Mesodermal cell (in vitro differentiated cells): ENCODE results near the gene B3GAT1.

ENCODE experiments used
- H3K27ac ChIP-seq: 2 replicates; pipeline ENCODE4 v1.7.0; 2013; ENCODE audit warnings: mild to moderate bottlenecking, low read depth, low read length, moderate library complexity; ENCODE audit not compliant: severe bottlenecking
- H3K36me3 ChIP-seq: 2 replicates; pipeline ENCODE4 v1.7.1; 2013; ENCODE audit warnings: mild to moderate bottlenecking, low read length, moderate library complexity; ENCODE audit not compliant: control insufficient read depth, insufficient read depth
- H3K4me1 ChIP-seq: one replicate; pipeline ENCODE4 v1.7.1; 2013; ENCODE audit warnings: mild to moderate bottlenecking, low read length; ENCODE audit not compliant: insufficient read depth, control insufficient read depth, poor library complexity, severe bottlenecking
- H3K4me3 ChIP-seq: 2 replicates; pipeline ENCODE4 v1.7.0; 2013; ENCODE audit warnings: low read length, control low read depth, mild to moderate bottlenecking; ENCODE audit not compliant: insufficient read depth, poor library complexity, severe bottlenecking; ENCODE audit errors: extremely low read depth
- H3K9me3 ChIP-seq: 2 replicates; pipeline ENCODE4 v1.7.1; 2013; ENCODE audit warnings: mild to moderate bottlenecking, low read length, moderate library complexity; ENCODE audit not compliant: control insufficient read depth
- WGBS, 2 experiments: methylation state at CpG; one replicate each; pipeline ENCODE4 v1.1.5; 2013; ENCODE audit warnings: missing lambda C conversion rate in 2 of 2; ENCODE audit not compliant: insufficient coverage in 2 of 2; 5-methylcytosine and 5-hydroxymethylcytosine counted together

B3GAT1 gene

DNA sequence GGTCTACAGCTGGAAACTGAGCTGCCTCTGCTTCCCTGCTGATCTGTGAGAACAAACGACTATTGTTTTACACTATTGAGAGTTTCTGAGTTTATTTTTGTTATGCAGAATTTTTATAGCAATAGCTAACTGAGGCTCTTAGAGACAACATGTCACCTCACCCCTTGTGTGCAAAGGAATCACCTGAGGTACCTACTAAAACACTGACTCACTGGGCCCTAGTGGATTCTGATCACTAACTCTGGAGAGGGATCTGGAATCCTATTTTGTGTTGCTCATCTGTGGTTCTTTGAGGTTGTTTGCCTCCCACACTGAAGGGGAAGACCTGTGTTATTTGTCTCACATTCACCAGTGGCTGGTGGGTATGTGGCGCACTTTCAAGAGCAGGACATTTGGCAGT lies 13.4 kb upstream of the B3GAT1 start:
- no peaks in the 10 kb centered on the region for H3K4me1 ChIP-seq
- no peak overlapping the region for H3K27ac ChIP-seq
- WGBS, 2 experiments: 69 to 90% methylated on average over 1 to 2 of the region's 2 CpGs
- no peaks in the 10 kb centered on the region for H3K36me3 ChIP-seq
- no peaks in the 10 kb centered on the region for H3K9me3 ChIP-seq
- no peak overlapping the region for H3K4me3 ChIP-seq

DNA sequence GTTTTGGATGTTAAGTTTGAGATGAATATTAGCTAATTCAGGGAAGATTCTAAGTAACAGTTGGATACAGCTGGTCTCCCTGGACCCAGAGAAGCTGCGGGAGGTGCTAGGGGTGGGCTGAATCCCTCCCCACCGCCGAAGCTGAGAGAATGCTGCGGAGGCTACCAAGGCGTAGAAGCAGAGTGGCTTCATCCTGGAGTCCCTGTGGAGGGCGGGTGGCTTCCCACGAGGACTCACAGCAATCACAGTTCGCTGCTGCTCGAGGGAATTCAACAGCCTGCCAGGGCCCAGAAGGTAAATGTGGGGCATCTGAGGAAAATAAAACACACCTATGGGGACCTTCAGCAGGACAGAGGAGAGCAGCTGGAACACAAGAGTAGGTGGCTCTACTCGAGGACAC lies 11.1 kb upstream of the B3GAT1 start:
- 88 to 92% methylated on average over 9 to 10 of the region's 10 CpGs for WGBS, 2 experiments
- Histone ChIP-seq H3K4me3 (no peak overlapping the region), H3K27ac (no peak overlapping the region), H3K4me1 (no peaks in the 10 kb centered on the region), H3K9me3 (no peaks in the 10 kb centered on the region), H3K36me3 (no peaks in the 10 kb centered on the region)

DNA sequence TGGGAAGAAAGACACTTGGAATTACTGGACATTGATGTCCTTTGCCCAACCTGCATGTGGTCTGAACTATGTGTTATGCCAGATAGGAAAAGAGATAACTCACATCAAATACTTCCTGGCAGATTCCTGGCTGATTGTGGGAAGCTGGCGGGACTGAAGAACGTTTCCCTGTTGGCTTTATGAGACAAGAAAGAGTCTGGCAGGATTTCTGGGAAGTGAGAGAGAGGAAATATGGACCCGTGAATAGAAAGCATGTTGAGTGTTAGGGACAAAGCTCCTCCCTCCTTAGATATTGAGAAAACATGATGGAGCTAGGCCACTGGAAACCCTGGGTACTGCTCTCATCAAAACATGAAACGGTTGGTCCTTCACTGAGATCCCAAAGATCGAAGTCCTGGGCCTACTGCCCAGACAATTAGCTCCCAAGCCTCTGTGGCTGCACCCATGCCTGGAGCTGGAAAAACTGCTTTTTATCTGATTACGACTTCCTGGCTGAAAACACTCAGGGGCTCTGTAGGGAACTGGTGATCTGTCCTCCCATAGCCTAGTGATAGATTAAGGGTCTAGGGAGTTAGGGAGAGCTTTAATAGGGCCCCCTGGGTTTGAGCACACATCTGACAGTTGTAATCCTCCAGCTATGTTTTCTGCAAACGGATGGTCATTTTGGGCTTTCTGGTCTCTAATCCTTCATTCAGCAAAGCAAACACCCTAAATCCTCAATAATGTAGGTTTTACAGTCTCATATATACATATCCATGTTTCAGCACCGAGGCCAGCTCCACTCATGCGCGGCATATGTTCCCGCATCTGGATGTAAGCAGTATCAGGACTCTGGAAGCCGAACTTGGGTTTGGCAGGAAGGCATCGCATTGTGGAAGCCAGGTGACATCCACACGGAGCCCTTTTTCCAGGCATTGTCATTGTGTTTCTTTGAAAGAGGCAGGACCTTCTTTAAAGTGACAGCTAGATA lies 6.1 kb upstream of the B3GAT1 start:
- no peaks in the 10 kb centered on the region for H3K36me3 ChIP-seq
- H3K27ac ChIP-seq: no peak overlapping the region
- H3K9me3 ChIP-seq: no peaks in the 10 kb centered on the region
- H3K4me1 ChIP-seq: peaks cover 1% of the 10 kb centered on the region
- WGBS, 2 experiments: 86 to 91% methylated on average over 13 to 14 of the region's 14 CpGs
- H3K4me3 ChIP-seq: no peak overlapping the region

- no peak overlapping the region for H3K27ac ChIP-seq
- no peaks in the 10 kb centered on the region for H3K9me3 ChIP-seq
- peaks cover 5% of the 10 kb centered on the region for H3K4me1 ChIP-seq
- no peak overlapping the region for H3K4me3 ChIP-seq
- WGBS, 2 experiments: 90 to 93% methylated on average over 8 to 10 of the region's 10 CpGs
- H3K36me3 ChIP-seq: no peaks in the 10 kb centered on the region
Observed at GRCh38 chr11:134416726-134417125, 4.7 kb upstream of the B3GAT1 start.

DNA sequence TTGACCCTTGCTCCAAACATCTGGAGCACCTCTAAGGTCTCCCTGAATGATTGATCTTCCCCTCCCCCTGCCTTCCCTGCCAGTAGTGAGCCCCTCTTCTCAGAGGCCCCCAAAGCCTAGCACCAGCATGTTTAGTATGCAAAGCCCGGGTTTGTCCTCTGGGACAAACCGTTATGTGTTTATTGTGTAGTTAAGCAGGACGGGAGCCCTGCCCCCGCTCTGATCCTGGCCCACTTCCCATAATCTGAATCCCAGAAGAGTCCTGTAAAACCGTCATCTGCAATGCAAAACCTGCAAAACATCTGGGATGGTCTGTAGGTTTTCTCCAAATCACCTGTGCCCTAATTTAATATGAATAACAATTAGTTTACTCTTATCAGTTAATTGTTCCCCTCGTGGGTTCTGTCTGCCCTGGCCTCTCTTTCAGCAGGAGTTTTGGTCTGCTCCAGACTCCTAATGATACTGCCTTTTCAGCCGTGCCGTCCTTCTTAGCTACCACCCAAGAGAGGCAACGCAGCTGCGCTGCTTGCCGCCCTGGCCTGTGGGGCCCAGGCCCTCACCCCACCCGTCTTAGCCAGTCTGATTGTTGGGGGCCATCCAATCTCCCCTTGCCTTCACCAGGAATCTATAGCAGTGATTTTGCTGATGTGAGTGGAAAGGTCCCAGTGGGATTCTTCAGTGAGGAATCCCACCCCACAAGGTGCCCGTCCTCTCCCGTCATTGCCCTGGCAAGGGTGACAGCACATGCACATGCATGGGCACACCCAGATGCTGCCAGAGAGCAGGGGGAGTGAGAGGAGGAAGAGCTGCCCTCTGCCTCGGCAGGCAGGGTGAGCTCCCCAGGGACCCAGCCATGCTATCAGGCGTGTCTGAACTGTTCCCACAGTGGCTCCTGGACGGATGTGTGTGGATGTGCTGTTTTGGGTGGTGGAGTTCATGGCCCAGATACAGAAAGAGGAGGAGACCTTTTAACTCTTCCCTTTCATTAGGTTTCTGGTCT lies 3.0 kb upstream of the B3GAT1 start:
- peaks cover 5% of the 10 kb centered on the region for H3K4me1 ChIP-seq
- no peaks in the 10 kb centered on the region for H3K36me3 ChIP-seq
- H3K27ac ChIP-seq: no peak overlapping the region
- H3K4me3 ChIP-seq: no peak overlapping the region
- WGBS, 2 experiments: 51 to 57% methylated on average over 8 to 9 of the region's 17 CpGs
- H3K9me3 ChIP-seq: no peaks in the 10 kb centered on the region

GRCh38 chr11:134413826-134414731 lies 2.0 kb upstream of the B3GAT1 start:
- H3K4me1 ChIP-seq: peaks cover 5% of the 10 kb centered on the region
- whole genome bisulfite sequencing, 2 experiments: 39 to 40% methylated on average over 13 to 14 of the region's 18 CpGs
- H3K36me3 ChIP-seq: no peaks in the 10 kb centered on the region
- H3K9me3 ChIP-seq: no peaks in the 10 kb centered on the region
- H3K4me3 ChIP-seq: no peak overlapping the region
- no peak overlapping the region for H3K27ac ChIP-seq

DNA sequence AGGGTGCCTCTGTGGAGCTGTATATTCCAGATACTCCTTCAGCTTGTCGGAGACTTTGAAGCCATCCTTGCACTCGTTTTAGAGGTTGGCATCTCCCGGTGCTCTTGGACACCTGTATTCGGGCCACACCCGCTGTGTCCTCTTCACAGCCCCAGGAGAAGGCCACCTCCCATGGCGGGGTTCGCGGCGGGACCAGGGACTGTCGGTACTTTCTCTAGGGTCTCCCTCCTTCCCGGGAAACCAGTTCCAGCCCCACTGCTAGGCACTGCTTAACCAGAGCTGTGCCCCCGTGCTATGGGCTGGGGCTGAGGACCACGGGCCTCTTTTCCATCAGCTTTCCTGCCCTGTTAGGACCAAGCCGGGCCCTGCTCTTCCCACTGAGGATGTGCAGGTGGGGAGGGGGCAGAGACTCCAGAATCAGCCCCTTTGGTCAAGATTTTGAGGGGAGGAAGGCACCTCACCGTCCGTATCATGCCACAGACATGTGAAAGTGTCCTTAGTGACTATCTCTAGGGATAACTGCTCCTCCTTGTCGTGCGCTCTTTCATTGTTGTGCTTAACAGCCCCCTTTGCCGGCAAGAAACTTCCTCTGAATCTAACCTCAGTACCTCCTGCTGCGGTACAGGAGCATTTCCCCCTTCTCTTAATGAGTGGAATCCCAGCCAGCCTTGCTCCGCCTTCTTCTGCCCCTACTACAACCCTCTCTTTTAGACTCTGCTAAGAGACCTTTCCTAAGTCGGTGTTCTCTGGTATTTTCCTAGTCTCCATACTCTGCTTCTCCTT lies 1.2 kb upstream of the B3GAT1 start:
- Histone ChIP-seq H3K27ac (no peak overlapping the region), H3K4me3 (peak overlapping the region; percentile 42), H3K36me3 (no peaks in the 10 kb centered on the region), H3K9me3 (no peaks in the 10 kb centered on the region), H3K4me1 (peaks cover 5% of the 10 kb centered on the region)
- WGBS, 2 experiments: 4 to 6% methylated on average over 14 to 20 of the region's 22 CpGs

DNA sequence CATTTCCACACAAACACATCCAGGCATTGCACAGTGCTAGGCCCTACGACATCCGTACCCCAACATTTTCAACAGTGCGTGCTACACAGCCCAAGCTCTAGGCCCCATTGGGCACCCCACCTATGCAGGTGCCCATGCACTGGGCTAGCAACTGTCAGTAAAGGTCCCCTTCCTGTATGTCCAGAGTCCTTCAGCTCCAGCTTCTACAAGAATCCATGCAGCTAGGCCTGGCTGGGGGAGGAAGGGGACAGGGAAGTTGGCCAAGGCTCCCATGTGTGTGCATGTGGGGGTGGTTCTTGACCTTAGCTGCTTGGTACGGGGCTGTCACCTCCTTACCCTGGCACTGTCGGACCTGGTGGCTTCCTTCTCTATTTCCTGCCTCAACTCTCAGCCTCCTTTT lies 1.3 kb downstream of the B3GAT1 start:
- H3K4me1 ChIP-seq: peaks cover 5% of the 10 kb centered on the region
- peak overlapping the region; percentile 44 for H3K4me3 ChIP-seq
- H3K36me3 ChIP-seq: no peaks in the 10 kb centered on the region
- H3K9me3 ChIP-seq: no peaks in the 10 kb centered on the region
- no peak overlapping the region for H3K27ac ChIP-seq
- 80 to 81% methylated on average over 3 to 4 of the region's 5 CpGs for WGBS, 2 experiments

DNA sequence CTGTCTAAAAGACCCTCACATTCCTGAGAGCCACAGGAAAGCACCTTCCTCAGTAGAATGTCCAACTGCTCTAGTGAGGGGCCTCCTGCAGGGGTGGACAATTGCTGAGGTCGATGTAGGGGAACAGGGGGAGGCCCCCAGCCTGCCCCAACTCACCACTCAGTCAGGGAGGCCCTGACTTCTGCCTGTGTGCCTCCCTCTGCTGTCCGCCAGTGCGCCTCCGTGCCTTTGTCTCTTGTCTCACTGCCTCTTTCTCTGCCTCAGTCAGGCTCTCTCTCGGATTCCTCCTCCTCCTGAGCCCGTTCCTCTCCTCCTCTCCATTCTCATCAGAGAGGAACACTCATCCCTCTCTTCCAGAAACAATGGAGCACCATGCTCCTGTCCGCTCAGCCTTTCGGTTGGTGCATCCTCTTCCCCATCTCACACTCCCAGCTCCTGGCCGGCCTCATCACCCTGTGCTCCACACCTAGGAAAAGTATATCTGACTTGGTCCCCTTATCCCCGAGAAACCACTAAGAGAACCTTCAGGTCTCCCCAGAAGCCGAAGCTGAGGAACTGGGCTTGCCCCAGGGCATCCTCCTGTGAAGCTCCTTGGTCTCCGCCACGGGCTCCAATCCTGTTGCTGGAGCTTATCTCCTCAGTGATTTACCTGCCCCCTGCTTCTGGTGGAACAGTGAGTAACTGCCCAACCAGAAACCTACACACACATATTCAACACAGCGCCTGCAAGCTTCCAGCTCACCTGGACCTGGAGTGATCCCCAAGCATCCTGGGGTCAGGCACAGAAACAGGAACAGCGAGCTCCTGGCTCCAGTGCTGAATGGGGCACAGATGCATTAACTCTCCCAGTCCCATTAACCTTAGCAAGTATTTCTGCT lies 2.3 kb downstream of the B3GAT1 start:
- H3K36me3 ChIP-seq: no peaks in the 10 kb centered on the region
- no peak overlapping the region for H3K27ac ChIP-seq
- H3K4me3 ChIP-seq: no peak overlapping the region
- WGBS, 2 experiments: 80% methylated on average over 13 to 14 of the region's 15 CpGs
- no peaks in the 10 kb centered on the region for H3K9me3 ChIP-seq
- peaks cover 5% of the 10 kb centered on the region for H3K4me1 ChIP-seq
